Lower leg skin (tissue), 4 donors: Measurements from ENCODE around the gene ITPKC. TPM values are rescaled to one million over a fixed set of nuclear protein-coding genes. Genes with fewer than 3 reads are reported as not detected.
"Not testable (repeated sequence)": the region's sequence is repeated elsewhere in the genome, so short reads cannot be mapped to it uniquely, and the experiment has no call there.

ENCODE experiments used
- DNase-seq, 2 donors: peaks; one replicate each; pipeline ENCODE4 v3.0.0-alpha.2; 2019; ENCODE audit warnings: low spot score in 2 of 2
- H3K4me3 ChIP-seq: fragments of 200-600 bp; sonication (generic); 2 replicates; pipeline ENCODE4 v1.5.1; 2017; ENCODE audit warnings: mild to moderate bottlenecking, low read depth; ENCODE audit not compliant: poor library complexity, severe bottlenecking
- CTCF ChIP-seq, 3 donors: fragments of 450-650 bp; IDR thresholded peaks; one replicate each; pipeline ENCODE4 v1.5.1; 2016; ENCODE audit warnings: antibody characterized with exemption in 3 of 3, mild to moderate bottlenecking in 3 of 3, moderate library complexity in 2 of 3
- POLR2A ChIP-seq, 2 donors: fragments of 450-650 bp; IDR thresholded peaks; one replicate each; pipeline ENCODE4 v1.6.1; 2016 to 2017; ENCODE audit warnings: antibody characterized with exemption in 2 of 2, mild to moderate bottlenecking in 1 of 2, moderate library complexity in 1 of 2
- WGBS, 2 donors: methylation state at CpG; one replicate each; pipeline ENCODE4 v1.1.5; 2018; 5-methylcytosine and 5-hydroxymethylcytosine counted together
- intact Hi-C: fragments of 100-400 bp; cut with DNase I; formaldehyde crosslinking; loops from one replicate; pipeline ENCODE4 v1.15.0; 2023; ENCODE audit warnings: low total_unique reads
- total RNA-seq, 4 donors: library from RNA; depleted of rRNA; stranded (reverse); fragments of >200 nt; gene quantifications; one replicate each; pipeline ENCODE4 v1.1.0, GENCODE V29; 2016

The ITPKC gene
- total RNA-seq, 4 donors from 2014 or later, result 83.1 to 104 (median 93.6) TPM

DNA sequence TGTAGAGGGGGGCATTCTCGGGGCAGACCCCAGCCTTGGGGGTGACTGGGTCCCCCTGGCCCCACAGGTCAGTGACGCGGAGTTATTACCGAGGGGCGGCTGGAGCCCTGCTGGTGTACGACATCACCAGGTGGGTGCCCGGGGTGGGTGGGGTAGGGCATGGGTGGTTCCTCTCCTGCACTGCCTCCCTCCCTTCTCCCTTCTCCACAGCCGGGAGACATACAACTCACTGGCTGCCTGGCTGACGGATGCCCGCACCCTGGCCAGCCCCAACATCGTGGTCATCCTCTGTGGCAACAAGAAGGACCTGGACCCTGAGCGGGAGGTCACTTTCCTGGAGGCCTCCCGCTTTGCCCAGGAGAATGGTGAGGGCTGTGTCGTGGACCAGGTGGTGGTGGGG lies 66.8 kb downstream of the ITPKC start:
- intact Hi-C loops, result no loop called here
- TF ChIP-seq POLR2A (IDR thresholded peaks at IDR 0.05) (no peak), CTCF (IDR thresholded peaks at IDR 0.05) (no peak)
- 93 to 96% methylated on average over 13 to 14 of the region's 14 CpGs for WGBS, 2 donors
- no peak overlapping the region for H3K4me3 ChIP-seq
- DNase-seq, result no peak

DNA sequence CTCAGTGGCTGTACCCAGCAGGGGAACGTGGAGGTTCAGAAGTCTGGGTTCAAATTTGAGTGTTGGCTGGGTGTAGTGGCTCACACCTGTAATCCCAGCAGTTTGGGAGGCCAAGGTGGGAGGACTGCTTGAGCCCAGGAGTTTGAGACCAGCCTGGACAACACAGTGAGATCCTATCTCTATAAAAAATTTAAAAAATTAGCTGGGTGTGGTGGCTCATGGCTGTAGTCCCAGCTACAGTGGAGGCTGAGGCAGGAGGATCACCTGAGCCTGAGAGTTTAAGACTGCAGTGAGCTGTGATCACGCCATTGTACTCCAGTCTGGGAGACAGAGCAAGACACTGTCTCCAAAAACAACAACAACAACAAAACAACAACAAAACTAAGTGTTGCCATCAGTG lies 67.2 kb downstream of the ITPKC start:
- intact Hi-C loops, DNase-seq, H3K4me3 ChIP-seq: not testable (repeated sequence)
- WGBS, 2 donors, result 97 to 100% methylated on average over 2 of the region's 2 CpGs

DNA sequence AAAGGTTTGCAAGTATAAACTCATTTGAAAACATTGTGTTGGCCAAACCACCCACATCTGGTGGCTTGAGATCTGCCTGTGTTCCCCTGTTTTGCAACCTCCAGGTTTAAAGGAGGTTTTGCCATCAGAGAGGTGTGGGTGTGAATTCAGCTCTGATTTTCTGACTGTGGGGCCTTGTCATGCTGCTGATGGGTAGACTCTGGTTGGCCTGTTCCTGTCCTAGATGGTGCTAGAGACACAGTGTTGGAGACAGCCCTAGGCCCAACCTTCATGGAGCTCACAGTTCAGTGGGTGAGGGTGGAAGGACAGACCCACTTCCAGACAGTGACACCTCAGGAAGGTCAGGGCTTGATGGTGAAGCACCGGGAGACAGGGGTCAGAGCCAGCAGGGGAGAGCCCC lies 68.6 kb downstream of the ITPKC start:
- intact Hi-C loops, result no loop called here
- no peak for DNase-seq
- TF ChIP-seq CTCF (IDR thresholded peaks at IDR 0.05) (no peak), POLR2A (IDR thresholded peaks at IDR 0.05) (no peak)
- WGBS, 2 donors, result 72 to 100% methylated on average over 1 of the region's 1 CpG
- no peak overlapping the region for H3K4me3 ChIP-seq

DNA sequence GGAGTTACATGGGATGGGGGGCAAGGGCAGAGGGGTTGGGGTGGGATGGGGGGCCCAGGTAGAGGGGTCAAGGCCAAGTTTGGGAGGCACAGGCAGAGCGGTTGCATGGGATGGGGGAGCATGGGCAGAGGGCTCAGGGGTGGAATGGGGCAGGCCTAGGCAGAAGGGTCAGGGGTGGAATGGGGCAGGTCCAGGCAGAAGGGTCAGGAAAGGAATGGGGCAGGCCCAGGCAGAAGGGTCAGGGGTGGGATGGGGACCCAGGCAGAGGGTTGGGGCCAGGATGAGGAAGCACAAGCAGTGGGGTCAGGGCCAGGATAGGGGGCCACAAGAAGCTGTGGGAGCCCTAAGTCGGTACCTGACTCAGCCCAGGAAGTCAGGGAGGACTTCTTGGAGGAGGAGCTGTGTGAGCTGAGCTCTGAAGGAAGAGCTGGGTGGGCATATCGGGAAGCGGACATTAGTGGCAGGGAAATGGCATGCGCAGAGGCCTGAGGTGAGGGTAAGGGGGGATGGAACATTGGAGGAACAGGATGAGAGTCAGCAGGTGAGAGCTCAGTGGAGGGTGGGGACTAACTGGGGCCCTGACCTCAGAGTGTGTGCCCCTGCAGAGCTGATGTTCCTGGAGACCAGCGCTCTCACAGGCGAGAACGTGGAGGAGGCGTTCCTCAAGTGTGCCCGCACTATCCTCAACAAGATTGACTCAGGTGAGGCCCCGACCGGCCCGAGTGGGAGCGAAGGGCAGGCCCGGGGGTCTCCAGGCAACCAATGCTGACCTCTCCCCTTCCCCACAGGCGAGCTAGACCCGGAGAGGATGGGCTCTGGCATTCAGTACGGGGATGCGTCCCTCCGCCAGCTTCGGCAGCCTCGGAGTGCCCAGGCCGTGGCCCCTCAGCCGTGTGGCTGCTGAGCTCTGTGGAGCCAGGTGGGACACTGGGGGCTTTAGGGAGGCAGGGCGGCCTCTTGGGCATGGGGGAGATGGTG lies 69.4 kb downstream of the ITPKC start:
- no peak overlapping the region for H3K4me3 ChIP-seq
- 91 to 94% methylated on average over 24 to 25 of the region's 25 CpGs for WGBS, 2 donors
- intact Hi-C loops, result no loop called here
- TF ChIP-seq CTCF (IDR thresholded peaks at IDR 0.05) (no peak), POLR2A (IDR thresholded peaks at IDR 0.05) (no peak)
- DNase-seq, result no peak

Other genes with a start within 250 kb of the ITPKC start
- 10 to 100 TPM; 39.6 to 53.4 (median 43.0) TPM for gene SHKBP1, start 140.2 kb upstream of the ITPKC start, total RNA-seq
- gene LTBP4, start 115.7 kb upstream of the ITPKC start, total RNA-seq, result 100 to 1,000 TPM; 113 to 181 (median 144) TPM
- gene NUMBL, start 26.5 kb upstream of the ITPKC start, total RNA-seq, result 10 to 100 TPM; 11.2 to 45.8 (median 36.0) TPM
- 10 to 100 TPM; 40.2 to 58.7 (median 44.1) TPM for gene COQ8B, start 226 bp upstream of the ITPKC start, total RNA-seq
- 1 to 10 TPM; 4.1 to 8.5 (median 4.6) TPM for gene ACTMAP, start 33.4 kb downstream of the ITPKC start, total RNA-seq
- 10 to 100 TPM; 18.0 to 52.4 (median 44.9) TPM for gene SNRPA, start 34.1 kb downstream of the ITPKC start, total RNA-seq
- gene MIA, start 58.4 kb downstream of the ITPKC start, total RNA-seq, result 10 to 100 TPM; 10.4 to 17.0 (median 12.9) TPM
- gene RAB4B, start 61.1 kb downstream of the ITPKC start, total RNA-seq, result 10 to 100 TPM; 18.7 to 22.8 (median 19.7) TPM
- 10 to 100 TPM; 34.4 to 52.8 (median 45.1) TPM for gene EGLN2, start 82.1 kb downstream of the ITPKC start, total RNA-seq
- not detected for gene CYP2A6, start 133.3 kb downstream of the ITPKC start, total RNA-seq
- gene CYP2A7, start 165.1 kb downstream of the ITPKC start, total RNA-seq, result not detected